GM12865 (cell line): ENCODE measurements around the gene DPP6.

Experiments used
- DNase-seq: peaks from one replicate; pipeline ENCODE4 v3.0.0; 2010; ENCODE audit warnings: low read depth
- H3K4me3 ChIP-seq: 2 replicates; pipeline ENCODE4 v1.5.1; 2011; ENCODE audit warnings: mild to moderate bottlenecking, low read depth, low read length, control low read depth
- TF ChIP-seq, protein P1 (sequence below): IDR thresholded peaks from 2 replicates; pipeline ENCODE4 v1.5.1; 2011; ENCODE audit warnings: low read length, control low read depth, low read depth, inconsistent platforms; ENCODE audit not compliant: insufficient read depth; ENCODE audit errors: missing control alignments

Gene DPP6

DNA sequence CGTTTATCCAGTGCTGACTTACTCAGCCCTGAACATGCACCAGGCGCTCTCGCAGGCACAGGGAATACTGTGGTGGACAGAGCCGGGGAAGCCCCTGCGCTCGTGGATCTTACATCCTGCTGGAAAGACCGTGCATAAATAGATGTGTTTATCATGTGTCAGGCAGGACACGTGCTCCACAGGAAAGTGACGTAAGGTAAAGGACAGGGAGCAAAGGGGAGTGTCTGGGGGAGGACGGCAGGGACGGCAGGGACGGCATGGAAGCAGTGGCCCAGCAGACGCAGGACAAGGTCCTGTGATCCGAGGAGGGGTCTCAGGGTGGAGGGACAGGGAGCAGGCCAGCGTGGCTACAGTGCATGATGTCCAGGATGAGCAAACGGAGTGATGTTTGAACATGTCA is 540.2 kb downstream of the DPP6 start:
- TF ChIP-seq, protein P1, sequence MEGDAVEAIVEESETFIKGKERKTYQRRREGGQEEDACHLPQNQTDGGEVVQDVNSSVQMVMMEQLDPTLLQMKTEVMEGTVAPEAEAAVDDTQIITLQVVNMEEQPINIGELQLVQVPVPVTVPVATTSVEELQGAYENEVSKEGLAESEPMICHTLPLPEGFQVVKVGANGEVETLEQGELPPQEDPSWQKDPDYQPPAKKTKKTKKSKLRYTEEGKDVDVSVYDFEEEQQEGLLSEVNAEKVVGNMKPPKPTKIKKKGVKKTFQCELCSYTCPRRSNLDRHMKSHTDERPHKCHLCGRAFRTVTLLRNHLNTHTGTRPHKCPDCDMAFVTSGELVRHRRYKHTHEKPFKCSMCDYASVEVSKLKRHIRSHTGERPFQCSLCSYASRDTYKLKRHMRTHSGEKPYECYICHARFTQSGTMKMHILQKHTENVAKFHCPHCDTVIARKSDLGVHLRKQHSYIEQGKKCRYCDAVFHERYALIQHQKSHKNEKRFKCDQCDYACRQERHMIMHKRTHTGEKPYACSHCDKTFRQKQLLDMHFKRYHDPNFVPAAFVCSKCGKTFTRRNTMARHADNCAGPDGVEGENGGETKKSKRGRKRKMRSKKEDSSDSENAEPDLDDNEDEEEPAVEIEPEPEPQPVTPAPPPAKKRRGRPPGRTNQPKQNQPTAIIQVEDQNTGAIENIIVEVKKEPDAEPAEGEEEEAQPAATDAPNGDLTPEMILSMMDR, result no peak
- H3K4me3 ChIP-seq, result no peak overlapping the region
- no peak for DNase-seq

DNA sequence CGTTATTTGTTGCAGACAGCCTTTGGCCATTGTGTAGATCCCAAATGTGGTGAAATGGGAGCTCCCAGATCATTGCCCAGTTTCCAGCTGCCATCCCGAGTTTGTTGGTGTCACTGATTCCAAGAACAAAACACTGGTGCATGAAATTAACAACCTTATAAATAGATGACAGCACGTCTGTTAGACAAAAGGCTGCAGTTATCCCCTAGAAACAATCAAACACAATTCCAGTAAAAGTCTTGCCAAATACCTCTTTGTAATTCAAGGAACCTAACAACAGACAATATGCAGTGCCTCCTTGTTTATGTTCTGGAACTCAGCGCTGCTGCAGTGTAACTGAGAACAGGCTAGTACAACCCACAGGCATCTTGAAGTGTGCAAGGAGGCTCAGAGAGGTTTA is 546.2 kb downstream of the DPP6 start:
- TF ChIP-seq, protein P1, result no peak
- DNase-seq, result no peak
- no peak overlapping the region for H3K4me3 ChIP-seq

DNA sequence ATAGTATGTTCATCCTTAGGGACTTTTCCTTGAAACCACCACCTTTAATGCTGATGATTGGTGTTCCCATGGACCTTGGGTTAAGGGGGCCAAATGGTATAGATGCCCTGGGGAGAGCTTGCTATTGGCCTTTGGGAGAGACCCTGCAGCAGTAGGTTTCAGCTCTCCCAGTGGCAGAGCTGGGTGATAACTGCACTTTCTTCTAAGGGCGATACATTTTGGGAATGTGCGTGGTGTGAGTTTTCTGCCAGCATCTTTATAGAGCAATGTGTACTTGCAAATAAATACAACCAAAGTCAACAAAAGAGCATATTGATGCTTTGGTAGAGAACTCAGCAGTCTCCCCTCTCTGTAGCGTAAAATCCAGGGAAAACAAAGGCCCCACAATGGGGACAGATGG is 546.7 kb downstream of the DPP6 start:
- no peak overlapping the region for H3K4me3 ChIP-seq
- TF ChIP-seq, protein P1, result no peak
- DNase-seq, result no peak

DNA sequence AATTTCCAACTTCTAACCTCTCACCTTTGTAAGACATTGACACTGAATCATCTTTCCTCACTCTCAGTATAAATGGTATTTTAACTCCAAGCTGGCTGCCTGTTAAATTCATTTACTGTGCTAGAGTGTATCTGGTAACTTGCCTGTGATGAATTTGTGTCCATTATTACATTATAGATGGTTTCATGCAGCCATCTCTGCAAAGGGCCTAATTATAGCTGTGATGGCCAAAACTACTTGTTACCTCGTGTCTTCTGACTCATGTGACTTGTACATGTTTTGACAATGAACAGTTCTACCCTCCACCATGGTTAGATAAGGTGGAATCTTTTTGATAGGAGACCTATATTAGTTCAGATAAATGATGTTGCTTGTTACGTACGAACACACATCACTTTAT is 558.7 kb downstream of the DPP6 start:
- no peak for DNase-seq
- no peak overlapping the region for H3K4me3 ChIP-seq
- TF ChIP-seq, protein P1, result no peak

DNA sequence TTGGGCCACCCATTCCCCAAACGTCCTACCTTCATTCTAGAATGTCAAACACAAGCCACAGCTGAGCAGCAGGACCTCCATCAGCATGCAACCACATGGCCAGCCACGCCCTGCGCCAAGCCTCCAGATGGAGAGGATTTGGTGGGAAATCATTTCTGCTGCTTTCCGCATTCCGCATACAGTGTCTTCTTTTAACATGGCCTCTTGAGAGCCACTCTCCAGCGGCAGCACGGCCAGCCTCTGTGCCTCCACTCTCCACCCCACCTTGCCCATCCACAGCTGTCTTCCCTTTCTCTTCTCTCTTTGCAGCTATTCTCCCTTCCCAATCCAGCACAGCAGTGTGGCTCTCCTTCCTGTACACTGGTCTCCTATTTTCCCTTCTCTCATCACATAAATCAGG is 561.6 kb downstream of the DPP6 start:
- TF ChIP-seq, protein P1, result no peak
- no peak for DNase-seq
- no peak overlapping the region for H3K4me3 ChIP-seq

DNA sequence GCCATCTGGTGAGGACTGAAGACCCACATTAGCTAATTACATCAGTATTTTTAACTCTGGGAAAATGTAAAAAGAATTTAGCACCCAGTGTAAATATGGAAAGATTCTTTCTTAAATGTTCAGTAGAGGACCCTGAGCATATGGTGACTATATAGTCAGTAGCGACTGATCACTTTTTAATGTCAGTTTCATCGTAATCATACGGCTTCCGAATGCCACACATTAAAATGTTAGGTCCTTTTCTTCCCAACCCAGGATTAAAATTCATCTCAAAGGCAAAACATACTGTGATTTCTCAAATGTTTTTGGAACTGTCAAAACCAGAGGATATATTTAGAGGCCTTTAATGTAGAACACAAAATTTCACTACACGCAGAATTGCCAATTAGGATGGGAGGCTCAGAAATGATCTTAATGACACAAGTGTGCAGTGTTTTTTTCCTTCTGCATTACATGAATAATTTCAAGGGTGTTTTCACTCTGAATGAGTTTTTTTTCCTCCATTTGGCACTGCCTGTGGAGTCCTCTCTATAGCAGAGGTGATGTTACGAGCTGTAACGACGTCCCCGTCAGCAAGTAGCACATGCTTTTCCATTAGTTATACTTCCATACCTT is 568.0 kb downstream of the DPP6 start:
- DNase-seq, result no peak
- H3K4me3 ChIP-seq, result no peak overlapping the region
- TF ChIP-seq, protein P1, result no peak

- TF ChIP-seq, protein P1, result no peak
- no peak for DNase-seq
- no peak overlapping the region for H3K4me3 ChIP-seq
Measured at GRCh38 chr7:154623399-154623798, 571.2 kb downstream of the DPP6 start.
